Stimulated activated naive CD8-positive, alpha-beta T cell treated with anti-CD3 and anti-CD28 coated beads, Interleukin-15, Interleukin-2, amounts not matched to agents 100 U/mL and 50 U/mL, for 24 hours (primary cell): Measurements from ENCODE around the gene PDE9A.
"Not testable (repeated sequence)": the region's sequence is repeated elsewhere in the genome, so short reads cannot be mapped to it uniquely, and the experiment has no call there.

Experiments
- ATAC-seq: fragments of 150-1000 bp; cut with Tn5 transposase; one replicate; pipeline ENCODE4 v1.10.0; 2021
- DNase-seq: peaks from one replicate; pipeline ENCODE4 v3.0.0; 2021

The PDE9A gene

GRCh38 chr21:42708107-42708506, 54.7 kb downstream of the PDE9A start:
- ATAC-seq (no peak), DNase-seq (no peak)

- ATAC-seq, DNase-seq: not testable (repeated sequence)
Observed at GRCh38 chr21:42708916-42709315, 55.5 kb downstream of the PDE9A start.

GRCh38 chr21:42711667-42712066, 58.2 kb downstream of the PDE9A start:
- no peak for ATAC-seq
- DNase-seq, result no peak

GRCh38 chr21:42715427-42715826, 62.0 kb downstream of the PDE9A start:
- ATAC-seq, DNase-seq: not testable (repeated sequence)

GRCh38 chr21:42716074-42716473, 62.7 kb downstream of the PDE9A start:
- no peak for ATAC-seq

GRCh38 chr21:42720484-42720883, 67.1 kb downstream of the PDE9A start:
- not testable (repeated sequence) for DNase-seq, ATAC-seq

More at GRCh38 chr21:42716074-42716473, 62.7 kb downstream of the PDE9A start:
- no peak for DNase-seq

- ATAC-seq, result no peak
- no peak for DNase-seq
Observed at GRCh38 chr21:42721341-42721824, 68.0 kb downstream of the PDE9A start.

- ATAC-seq (no peak), DNase-seq (no peak)
Observed at GRCh38 chr21:42722153-42722552, 68.7 kb downstream of the PDE9A start.

- ATAC-seq, result no peak
Observed at GRCh38 chr21:42722808-42723473, 69.5 kb downstream of the PDE9A start.

GRCh38 chr21:42724226-42724920, 71.0 kb downstream of the PDE9A start:
- DNase-seq, result no peak

More at GRCh38 chr21:42722808-42723473, 69.5 kb downstream of the PDE9A start:
- DNase-seq, result no peak

GRCh38 chr21:42725416-42725930, 72.1 kb downstream of the PDE9A start:
- ATAC-seq (no peak), DNase-seq (no peak)

More at GRCh38 chr21:42724226-42724920, 71.0 kb downstream of the PDE9A start:
- ATAC-seq, result peak; percentile 23

GRCh38 chr21:42731264-42732032, 78.0 kb downstream of the PDE9A start:
- DNase-seq, result no peak
- no peak for ATAC-seq

- DNase-seq (no peak), ATAC-seq (no peak)
Observed at GRCh38 chr21:42732033-42732410, 78.6 kb downstream of the PDE9A start.

- DNase-seq, result no peak
- ATAC-seq, result no peak
Observed at GRCh38 chr21:42733037-42733627, 79.7 kb downstream of the PDE9A start.

- no peak for DNase-seq
- no peak for ATAC-seq
Observed at GRCh38 chr21:42733874-42734273, 80.5 kb downstream of the PDE9A start.

GRCh38 chr21:42734323-42734971, 81.0 kb downstream of the PDE9A start:
- DNase-seq (no peak), ATAC-seq (peak; percentile 32)

GRCh38 chr21:42735061-42735460, 81.6 kb downstream of the PDE9A start:
- ATAC-seq (no peak), DNase-seq (no peak)

GRCh38 chr21:42735944-42736343, 82.5 kb downstream of the PDE9A start:
- DNase-seq (no peak), ATAC-seq (no peak)

GRCh38 chr21:42736646-42737350, 83.4 kb downstream of the PDE9A start:
- DNase-seq (no peak), ATAC-seq (no peak)

GRCh38 chr21:42737951-42738590, 84.7 kb downstream of the PDE9A start:
- peak; percentile 43 for DNase-seq
- ATAC-seq, result peak; percentile 77
